ENCODE results near the gene SAXO1.

GRCh38 chr9:18905883-18906629 is 127.0 kb downstream of the SAXO1 start:
- TF ChIP-seq CTCF (IDR thresholded peaks at IDR 0.05), result no peak
- no peak for TF ChIP-seq POLR2A (IDR thresholded peaks at IDR 0.05)

All from adrenal gland (tissue), 5 donors.